GM18868 (cell line): ENCODE measurements around the gene SIPA1L3.

Experiments
- ATAC-seq: cut with Tn5 transposase; IDR thresholded peaks from one replicate; pipeline ENCODE4 v1.9.1; 2021; ENCODE audit warnings: mild to moderate bottlenecking, moderate library complexity; ENCODE audit not compliant: unreplicated experiment

The SIPA1L3 gene

DNA sequence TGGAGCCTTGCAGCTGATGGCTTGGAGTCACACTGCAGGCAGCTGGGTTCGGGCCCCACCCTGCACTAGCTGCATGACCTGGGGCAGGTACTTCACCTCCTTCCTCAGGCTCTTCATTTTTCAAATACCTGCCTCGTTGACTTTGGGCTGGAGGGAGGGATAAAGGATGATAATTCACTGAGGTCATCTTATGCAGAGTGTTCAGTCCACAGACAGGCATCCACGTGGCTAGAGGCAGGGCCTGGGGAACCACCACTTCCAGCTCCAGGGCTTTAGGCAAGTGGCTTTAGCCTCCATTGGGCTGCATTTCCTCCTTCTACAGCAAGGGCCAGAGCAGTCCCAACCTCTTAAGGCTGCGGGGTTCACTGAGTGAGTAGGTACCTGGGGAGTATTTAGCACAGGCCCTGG lies 84.8 kb downstream of the SIPA1L3 start:
- ATAC-seq: no peak

DNA sequence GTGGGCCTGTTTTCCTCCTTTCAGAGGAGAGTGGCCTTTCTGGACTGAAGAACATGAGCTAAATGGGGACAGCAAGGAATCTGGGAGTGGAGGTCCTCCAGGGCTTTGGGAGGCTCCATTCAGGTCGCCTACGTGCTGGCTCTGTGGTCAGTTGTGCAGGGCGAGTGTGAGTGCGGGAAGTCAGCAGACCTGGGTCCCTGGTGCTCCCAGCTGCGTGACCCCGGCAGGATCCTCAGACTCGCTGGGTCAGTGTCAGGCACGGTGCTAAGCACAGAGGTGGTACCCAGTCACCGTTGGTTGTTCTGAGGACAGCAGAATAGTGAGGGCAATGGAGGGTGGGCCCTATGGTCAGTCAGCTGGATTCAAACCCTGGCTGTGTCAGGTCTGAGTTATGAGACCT lies 85.8 kb downstream of the SIPA1L3 start:
- ATAC-seq: no peak

DNA sequence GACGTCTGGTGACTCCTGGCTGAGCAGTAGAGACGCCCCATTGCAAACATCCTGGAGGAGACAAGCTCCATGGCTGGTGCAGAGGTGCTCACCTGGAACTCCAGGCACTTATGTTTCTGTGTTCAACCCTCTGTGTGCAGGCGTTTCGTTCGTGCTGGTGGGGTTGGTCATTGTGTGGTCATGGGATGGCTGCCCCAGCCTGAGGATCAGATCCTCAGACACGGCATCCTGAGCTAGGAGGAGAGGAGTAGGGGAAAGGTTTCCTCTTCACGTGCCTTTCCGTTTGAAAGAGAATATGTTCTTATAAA lies 87.8 kb downstream of the SIPA1L3 start:
- ATAC-seq: no peak

DNA sequence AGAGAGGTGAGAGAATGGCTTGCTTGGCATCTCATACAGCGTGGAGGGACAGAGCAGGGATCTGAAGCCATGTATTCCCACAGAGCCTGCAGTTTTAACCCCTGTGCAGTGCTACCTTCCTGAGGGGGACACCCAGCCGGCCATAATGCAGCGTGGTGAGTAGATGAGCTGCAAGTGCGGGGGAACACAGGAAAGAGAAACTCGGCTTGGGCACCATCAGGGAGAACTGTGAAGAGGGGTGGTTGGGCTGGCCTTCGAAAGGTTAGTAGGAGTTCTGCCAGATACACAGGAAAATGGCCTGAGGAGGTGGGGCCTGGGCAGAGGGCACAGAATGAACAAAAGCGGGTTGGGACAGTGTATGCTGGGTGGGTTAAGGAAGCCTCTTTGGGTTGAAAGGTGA lies 88.3 kb downstream of the SIPA1L3 start:
- no peak for ATAC-seq

DNA sequence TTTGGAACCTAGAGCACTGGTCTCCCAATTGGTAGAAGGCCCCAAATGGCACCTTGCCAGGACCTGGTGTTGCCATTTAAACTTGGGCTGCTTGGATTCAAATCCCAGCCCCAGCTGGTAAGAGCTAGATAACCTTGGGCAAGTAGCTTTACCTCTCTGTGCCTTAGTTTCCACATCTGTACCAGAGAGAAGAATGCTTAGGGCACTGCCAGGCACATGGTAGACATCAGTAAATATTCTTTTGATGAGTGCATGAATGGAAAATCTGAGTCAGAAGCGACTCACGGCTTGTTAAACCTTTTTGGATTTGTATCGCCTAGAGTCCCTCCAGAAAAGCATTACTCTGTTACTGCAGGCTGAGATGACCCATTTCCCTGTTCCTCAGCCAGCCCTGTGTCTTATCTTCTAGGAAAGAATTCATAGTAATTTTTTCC lies 90.9 kb downstream of the SIPA1L3 start:
- no peak for ATAC-seq

DNA sequence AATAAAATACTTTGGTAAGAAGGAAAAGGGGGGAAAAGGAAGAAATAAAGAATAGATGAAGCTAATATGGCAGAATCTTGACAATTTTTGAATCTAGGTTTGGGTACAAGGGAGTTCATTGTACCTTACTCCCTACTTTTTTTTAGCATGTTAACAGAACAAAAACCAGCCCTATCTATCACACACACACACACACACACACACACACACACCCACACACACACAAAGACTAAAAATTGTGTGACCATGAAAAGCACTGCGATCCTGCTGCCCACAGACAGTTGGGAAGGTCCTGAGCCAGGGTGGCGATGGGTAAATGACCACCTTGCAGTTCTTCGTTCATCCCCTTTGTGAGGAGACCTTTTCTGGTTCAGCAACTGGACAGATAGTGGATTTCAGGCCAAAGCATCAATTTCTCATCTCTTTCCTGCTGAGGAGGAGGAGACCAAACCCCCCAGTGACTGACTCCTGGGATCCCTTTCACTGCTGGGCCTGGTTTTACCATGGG lies 91.8 kb downstream of the SIPA1L3 start:
- ATAC-seq: no peak

DNA sequence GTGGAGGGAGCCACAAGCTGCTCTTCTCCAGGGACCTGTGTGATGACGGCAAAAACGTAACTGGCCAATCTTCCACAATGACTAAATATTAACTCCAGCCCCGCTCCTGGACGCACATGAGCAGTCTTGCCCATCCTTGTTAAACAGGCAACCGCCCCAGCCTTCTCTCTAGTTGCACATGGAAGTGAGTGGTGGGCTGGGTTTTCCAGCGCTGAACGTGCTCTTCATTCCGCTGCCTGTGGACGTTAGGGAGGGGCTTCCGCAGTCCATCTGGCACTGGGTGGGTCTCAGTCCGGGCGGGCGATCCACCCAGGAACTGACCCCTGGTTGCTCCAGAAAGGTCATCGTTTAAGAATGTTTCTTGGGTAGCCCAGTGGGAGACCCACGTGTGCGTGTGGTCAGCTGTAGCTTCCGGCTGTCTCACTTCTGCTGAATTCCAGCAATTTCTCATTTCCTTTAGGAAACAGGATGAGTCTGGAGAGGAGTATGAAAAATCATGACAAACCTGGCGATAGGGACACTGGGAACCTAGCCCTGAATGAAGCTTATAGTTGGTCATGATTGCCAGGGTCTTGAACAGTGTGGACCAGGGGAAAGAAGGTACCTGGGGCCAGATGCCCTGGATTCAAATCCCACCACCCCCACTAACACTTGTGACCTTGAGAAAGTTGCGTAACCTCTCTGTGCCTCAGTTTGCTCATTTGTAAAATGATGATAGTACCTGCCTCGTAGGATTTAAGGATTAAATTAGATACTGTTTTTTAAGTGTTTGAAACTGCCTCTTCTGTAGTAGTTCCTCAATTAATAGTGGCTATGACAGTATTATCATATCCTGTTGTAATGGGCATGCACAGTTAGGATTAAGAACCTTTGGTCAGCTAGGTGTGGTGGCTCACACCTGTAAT lies 92.6 kb downstream of the SIPA1L3 start:
- ATAC-seq: no peak

DNA sequence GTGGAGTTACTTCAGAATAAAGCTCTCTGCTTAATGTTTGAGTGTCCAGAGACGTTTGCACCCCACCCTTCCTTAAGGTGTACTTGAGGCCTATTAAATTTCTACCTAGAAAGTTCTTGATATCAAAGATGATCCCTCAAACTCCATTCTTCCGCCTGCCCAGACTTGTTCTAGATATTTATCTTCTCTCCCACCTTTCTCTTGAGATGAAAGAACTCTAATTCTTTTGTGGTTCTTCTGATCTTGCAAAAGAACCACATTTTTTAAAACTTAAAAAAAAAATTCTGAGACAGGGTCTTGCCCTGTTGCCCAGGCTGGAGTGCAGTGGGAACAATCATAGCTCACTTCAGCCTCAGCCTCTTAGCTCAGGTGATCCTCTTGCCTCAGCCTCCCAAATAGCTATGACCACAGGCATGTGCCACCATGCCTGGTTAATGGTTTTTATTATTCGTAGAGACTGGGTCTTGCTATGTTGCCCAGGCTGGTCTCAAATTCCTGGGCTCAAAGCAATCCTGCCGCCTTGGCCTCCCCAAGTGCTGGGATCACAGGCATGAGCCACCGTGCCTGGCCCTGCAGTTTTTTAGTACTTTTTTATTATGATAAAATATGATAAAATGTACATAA lies 94.3 kb downstream of the SIPA1L3 start:
- ATAC-seq: no peak

DNA sequence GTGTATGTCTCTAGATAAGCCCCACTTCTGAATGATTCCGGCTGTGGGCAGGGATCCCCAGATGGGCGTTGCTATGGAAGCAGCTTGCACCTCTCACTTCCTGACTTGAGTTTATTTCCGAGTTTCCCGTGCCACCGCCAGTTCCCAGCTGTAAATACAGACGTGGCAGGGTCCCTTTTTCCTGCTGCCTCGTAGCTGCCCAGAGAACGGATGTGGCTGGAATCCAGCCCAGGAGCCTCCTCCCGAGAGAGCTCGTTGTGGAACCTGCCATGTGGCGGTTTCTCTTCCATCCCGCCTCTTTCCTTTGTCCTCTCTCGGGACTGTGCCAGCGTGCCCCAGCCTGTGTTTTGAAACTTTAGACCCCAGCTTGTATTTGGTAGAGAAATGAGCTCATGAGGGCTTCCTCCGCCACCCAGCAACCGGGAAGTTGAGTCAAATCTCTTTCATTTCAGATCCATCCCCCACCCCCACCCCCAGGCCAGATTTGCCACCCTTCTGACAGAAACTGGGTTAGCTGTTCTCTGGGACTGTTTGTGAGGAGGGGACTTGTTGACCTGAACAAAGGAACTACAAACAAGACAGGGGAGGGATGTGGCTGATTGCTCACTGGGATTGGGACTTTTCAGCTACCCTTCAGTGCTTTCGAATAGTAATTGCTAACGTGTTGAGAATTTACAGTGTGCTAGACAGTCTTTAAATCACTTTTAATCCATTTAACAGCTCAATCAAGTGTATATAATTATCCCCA lies 96.6 kb downstream of the SIPA1L3 start:
- peak; percentile 34 for ATAC-seq

DNA sequence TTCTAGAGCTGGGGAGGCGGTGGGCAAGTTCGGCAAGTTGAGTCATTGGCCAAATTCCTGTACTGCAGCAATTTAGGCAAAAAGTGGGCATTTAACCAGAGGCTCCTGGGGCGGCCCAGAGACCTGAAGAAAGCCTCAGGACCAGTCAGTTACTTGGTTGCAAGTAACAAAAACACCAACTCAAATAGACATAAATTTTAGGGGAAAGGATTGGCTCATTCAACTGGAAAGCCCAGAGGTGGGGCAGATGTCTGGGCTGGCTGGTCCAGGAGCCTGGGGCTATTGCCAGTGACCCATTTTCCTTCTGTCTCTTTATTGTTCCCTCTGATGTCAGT lies 97.1 kb downstream of the SIPA1L3 start:
- ATAC-seq: peak; percentile 13

DNA sequence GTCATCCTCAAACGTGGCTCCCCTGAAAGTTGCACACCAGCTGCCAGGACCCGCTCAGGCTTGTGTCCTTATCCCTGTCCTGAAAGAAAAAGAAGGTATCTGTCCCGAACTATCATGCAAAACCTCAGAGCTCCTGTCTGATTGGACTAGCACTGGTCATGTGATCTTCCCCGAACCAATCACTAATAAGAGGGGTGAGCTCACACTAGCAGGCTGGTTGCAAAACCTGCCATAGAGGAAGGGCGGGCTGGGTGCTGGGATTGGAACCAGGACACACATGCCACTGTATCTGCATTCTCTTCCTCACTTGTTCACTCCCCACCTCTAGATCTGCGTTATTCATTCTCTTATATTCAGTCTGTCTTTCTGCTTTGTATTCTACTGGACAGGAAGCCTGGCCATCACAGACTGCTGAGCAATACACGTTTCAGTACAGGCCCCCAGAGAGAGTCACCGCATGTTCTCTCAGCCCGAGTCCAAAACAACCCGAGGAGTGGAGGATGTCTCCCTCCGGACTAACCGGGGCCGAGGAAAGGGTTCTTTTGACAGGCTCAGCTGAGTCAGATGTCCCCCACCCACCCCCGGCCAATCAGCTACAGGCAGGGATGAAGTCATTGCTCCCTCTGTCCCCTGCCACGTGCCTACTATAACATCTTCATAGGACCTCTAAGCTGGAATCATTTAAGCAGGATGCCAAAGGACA lies 97.7 kb downstream of the SIPA1L3 start:
- peak; percentile 73 for ATAC-seq

DNA sequence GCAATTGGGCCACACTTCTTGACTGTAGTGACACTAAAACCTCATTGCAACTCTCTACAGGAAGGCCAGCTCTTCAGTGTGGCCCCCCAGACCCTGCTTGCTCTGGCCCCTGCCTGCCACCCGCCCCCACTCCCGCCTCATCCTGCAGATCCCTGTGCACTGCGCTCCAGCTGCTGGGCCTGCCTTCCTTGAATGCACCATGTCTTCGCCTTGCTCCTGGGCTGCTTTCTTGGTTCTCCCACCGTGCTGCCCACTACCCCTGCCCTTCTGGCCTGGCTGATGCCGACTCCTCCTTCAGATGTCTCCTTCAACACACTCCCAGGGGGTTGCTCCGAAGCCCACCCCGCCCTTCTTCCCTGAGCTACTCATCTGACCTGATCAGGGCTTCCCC lies 98.2 kb downstream of the SIPA1L3 start:
- no peak for ATAC-seq

DNA sequence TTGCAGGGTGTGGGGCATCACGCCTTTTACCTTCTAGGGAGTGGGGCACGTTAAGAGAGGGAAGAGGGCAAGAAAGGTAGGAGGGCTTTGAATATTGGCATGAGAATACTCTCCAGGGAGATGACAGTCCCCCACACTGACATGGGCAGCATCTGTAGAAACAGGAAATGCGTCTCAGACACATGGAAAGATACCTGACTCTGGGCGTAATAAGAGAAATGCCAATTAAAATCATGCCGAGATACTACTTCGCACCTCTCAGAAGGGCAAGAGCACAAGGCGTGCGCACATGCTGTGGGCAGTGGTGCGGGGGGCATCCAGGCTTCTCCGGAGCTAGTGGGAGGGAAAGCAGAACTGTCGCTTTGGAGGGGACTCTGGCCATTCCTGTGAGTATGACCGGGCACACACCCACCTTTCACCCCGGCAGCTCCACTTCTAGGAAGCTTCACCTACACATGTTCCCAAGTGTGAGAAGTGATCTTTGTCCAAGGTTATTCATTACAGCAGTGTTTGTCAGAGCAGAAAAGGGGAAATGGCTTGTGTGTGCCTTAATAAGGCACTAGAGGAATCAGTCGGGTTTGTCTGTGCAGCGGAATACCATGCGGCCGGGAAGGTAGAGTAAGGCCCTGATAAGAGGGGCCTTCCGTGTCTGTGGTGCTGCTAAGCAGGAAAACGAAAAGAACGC lies 99.5 kb downstream of the SIPA1L3 start:
- no peak for ATAC-seq

DNA sequence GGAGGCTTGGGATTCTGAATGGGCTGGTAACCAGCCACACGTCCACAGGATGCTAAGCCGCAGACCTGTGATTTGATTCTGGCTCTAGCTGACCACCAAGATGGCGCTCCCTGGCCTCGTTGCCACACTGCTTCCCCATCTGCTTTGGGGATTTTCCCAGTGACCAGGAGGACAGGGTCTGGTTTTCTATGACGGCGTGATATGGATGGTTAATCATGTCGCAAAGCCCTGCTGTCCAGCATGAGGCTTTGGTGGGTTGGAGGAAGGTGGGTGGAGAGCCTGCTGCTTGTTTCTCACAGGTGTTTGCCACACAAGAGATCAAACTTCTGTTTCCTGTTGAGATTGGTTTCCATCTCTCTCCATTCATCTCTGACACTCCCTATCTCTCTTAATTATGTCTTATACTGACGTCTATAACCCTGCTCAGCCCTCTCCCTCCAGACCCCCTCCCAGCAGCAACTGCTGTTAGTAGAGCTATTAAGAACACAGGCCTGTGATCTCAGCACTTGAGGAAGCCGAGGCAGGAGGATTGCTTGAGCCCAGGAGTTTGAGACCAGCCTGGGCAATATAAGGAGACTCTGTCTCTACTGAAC lies 102.7 kb downstream of the SIPA1L3 start:
- no peak for ATAC-seq

DNA sequence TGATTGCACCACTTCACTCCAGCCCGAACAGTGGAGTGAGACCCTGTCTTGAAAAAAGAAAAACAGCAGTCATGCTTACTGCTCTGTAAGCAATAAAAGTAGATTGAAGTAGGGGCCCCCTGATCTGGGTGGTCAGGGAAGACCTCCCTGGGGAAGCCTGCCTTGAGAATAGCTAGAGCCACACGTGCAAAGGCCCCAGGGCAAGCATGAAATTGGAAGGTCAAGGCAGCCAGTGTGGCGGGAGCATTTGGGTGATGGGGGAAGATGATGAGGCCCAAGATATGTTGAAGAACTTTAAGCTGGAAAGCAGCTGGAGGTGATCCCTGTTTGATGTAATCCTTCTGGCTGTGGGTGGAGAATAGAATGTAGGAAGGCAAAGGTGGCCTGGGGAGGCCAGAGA lies 104.4 kb downstream of the SIPA1L3 start:
- no peak for ATAC-seq

DNA sequence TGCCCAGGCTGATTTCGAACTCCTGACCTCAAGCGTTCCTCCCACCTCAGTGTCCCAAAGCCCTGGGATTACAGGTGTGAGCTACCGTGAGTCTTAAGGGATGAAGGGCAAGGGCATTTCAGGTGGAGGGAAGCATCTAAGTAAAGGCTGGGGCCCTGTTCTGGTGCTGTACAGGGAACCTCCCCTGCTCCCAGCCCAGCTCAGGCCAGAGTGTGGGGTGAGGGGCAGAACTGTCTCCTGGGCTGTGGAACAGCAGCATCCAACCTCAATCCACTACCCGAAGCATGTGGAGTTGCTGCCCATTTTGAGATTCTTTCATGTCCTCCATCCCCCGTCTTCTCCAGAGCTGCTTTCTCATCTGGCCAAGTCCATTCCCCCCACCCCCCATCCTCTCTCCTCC lies 105.3 kb downstream of the SIPA1L3 start:
- no peak for ATAC-seq

DNA sequence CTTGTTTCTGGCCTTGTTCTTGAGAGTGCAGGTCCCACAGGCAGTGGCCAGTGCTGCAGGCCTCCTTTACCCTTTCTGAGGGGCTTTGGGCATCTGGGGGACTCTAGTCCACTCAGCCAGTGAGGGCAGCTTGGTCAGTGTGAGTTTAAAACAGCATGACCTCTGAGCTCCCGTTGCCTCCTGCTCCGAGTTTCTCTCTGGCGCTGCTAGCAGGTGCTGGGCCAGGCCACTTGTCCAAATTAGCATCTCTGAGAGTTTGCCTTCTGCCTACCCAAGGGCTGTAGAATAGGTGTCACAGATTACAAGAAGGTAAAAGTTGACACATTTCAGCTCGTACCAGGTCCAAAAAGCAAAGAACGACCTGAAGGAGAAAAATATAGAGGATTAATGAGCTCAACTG lies 105.9 kb downstream of the SIPA1L3 start:
- no peak for ATAC-seq

DNA sequence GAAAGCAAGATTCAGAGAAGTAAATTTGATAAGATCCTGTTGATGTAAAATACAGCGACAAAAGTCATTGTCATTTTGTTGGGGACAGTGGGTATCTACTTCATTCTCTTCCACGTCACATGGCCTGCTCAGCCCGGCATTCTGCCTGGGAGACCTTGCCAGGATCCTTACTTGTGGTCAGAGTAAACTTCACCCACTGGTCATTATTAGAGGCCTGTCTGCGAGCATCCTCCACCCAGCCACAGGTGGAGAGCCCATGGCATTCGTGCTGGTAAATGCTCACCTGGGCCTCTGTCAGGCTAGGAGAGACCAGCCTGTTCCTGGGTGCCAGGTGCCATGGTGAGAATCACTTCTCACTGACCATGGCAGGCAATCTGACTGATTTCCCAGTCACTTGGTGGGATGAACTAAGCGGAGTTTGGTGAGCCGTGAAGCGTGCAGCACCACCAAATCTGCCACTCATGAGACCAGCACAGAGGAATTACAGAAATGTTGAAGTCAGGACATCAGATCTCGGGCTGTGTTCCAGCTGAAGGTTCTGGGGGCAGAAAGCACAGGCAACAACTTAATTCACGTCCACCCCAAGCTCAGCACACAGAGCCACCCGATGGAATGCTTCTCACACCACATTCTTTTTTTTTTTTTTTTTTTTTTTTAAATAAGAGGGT lies 107.0 kb downstream of the SIPA1L3 start:
- ATAC-seq: no peak

DNA sequence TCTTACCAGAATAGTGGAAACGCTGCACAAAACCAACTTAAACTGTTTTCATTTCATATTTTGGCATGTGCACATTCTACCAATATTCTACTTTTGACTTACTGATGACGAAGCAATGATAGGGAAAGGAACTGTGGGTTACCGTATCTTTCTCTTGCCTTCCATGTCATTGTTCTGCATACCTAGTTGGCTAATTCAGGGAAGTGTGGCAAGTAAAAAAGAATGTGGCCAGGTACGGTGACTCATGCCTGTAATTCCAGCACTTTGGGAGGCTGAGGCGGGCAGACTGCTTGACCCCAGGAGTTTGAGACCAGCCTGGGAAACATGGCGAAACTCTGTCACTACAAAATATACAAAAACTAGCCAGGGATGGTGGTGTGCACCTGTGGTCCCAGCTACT lies 108.2 kb downstream of the SIPA1L3 start:
- ATAC-seq: no peak

DNA sequence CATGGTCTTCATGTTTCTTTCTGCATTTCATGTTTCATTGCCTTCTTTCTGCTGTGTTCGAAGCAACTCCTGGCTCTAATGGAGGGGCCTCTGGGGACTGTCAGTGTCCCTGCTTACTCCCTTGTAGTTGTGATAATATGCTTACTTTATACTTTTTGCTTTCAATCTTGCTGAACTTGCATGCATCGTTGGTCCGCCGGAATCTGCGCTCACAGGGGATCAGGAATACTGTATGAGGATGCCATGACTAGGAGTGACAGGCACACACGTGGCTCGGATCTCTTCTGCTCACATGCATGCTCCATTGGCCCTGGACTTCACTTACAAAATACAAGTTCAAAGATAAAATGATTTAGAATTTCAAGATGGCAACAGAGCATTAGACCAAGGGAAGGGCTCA lies 108.8 kb downstream of the SIPA1L3 start:
- no peak for ATAC-seq
